Measurements from ENCODE around the gene KIDINS220.

The KIDINS220 gene

DNA sequence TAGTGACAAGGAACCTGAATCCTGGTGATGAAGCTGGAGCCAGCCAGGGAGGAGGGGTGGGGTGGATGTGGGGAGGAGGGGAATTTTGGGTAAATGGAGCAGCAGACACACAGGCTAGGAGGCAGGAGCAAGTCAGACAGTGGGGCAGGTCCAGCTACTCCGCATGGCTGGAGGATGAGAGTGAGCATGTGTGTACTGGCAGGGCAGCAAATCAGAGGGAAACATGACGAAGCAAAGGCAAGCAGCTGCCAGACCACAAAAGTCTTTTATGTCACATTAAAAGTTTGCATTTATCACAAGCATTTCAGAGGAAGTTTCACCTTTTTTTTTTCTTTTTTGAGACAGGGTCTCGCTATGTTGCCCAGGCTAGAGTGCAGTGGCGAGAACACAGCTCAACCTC is 11.9 kb upstream of the KIDINS220 start (continued):
- TF ChIP-seq, protein P1, sequence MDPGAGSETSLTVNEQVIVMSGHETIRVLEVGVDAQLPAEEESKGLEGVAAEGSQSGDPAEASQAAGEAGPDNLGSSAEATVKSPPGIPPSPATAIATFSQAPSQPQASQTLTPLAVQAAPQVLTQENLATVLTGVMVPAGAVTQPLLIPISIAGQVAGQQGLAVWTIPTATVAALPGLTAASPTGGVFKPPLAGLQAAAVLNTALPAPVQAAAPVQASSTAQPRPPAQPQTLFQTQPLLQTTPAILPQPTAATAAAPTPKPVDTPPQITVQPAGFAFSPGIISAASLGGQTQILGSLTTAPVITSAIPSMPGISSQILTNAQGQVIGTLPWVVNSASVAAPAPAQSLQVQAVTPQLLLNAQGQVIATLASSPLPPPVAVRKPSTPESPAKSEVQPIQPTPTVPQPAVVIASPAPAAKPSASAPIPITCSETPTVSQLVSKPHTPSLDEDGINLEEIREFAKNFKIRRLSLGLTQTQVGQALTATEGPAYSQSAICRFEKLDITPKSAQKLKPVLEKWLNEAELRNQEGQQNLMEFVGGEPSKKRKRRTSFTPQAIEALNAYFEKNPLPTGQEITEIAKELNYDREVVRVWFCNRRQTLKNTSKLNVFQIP (CRISPR knock-in tag; IDR thresholded peaks at IDR 0.05; ENCODE audit: borderline replicate concordance, low read depth) = no peak
- TF ChIP-seq ZNF8 (CRISPR knock-in tag; IDR thresholded peaks at IDR 0.05) = no peak
- no peak for TF ChIP-seq CSDC2 (CRISPR knock-in tag; IDR thresholded peaks at IDR 0.05)
- TF ChIP-seq ISL1 (CRISPR knock-in tag; IDR thresholded peaks at IDR 0.05) = no peak

DNA sequence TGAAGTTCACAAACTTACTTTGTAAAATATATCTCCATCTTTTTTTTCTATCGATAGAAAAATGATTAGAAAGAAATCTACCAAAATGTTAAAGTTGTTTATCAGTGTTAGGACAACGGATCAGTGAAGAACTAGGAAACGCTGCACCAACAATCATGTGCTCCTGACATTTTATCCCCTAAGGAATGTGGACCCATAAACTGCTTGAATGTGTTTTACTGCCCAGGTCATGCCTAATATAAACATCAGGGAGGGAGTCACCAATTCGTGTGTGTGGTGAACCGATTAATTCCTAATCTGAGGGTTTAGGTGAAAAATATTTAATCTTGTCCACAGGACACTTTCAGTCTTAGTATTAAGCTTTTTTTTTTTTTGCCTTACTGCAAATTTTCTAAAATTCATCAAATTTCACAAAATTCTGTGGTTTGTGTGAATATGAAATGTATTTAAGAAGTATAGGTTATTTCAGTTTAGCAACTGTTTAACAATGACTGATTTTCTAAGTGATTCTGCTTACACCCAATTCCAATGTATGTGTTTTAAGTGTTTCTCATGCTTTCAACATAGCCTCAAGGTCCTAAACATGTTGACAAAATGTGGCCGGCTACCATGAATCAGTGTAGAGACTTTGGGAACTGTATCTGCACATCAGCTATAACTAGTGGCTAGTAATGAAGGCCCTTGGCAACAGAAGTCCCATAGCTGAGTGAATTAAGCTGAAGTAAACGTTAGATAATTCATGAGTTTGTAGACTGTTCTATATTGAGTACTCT is 11.1 kb upstream of the KIDINS220 start:
- no peak for TF ChIP-seq BACH2 (CRISPR knock-in tag; IDR thresholded peaks at IDR 0.05; ENCODE audit: borderline replicate concordance)
- TF ChIP-seq ZNF565 (CRISPR knock-in tag; conservative IDR thresholded peaks at IDR 0.05; ENCODE audit: low read depth) = no peak
- TF ChIP-seq ZFP3 (CRISPR knock-in tag; IDR thresholded peaks at IDR 0.05) = no peak
- TF ChIP-seq, protein P2, sequence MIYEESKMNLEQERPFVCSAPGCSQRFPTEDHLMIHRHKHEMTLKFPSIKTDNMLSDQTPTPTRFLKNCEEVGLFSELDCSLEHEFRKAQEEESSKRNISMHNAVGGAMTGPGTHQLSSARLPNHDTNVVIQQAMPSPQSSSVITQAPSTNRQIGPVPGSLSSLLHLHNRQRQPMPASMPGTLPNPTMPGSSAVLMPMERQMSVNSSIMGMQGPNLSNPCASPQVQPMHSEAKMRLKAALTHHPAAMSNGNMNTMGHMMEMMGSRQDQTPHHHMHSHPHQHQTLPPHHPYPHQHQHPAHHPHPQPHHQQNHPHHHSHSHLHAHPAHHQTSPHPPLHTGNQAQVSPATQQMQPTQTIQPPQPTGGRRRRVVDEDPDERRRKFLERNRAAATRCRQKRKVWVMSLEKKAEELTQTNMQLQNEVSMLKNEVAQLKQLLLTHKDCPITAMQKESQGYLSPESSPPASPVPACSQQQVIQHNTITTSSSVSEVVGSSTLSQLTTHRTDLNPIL (CRISPR knock-in tag; IDR thresholded peaks at IDR 0.05; ENCODE audit: low read depth) = no peak
- TF ChIP-seq ZC3H10 (CRISPR knock-in tag; IDR thresholded peaks at IDR 0.05) = no peak
- TF ChIP-seq SNAI2 (CRISPR knock-in tag; IDR thresholded peaks at IDR 0.05) = no peak
- no peak for TF ChIP-seq TCF4 (CRISPR knock-in tag; IDR thresholded peaks at IDR 0.05; ENCODE audit: borderline replicate concordance)
- TF ChIP-seq, protein P3, sequence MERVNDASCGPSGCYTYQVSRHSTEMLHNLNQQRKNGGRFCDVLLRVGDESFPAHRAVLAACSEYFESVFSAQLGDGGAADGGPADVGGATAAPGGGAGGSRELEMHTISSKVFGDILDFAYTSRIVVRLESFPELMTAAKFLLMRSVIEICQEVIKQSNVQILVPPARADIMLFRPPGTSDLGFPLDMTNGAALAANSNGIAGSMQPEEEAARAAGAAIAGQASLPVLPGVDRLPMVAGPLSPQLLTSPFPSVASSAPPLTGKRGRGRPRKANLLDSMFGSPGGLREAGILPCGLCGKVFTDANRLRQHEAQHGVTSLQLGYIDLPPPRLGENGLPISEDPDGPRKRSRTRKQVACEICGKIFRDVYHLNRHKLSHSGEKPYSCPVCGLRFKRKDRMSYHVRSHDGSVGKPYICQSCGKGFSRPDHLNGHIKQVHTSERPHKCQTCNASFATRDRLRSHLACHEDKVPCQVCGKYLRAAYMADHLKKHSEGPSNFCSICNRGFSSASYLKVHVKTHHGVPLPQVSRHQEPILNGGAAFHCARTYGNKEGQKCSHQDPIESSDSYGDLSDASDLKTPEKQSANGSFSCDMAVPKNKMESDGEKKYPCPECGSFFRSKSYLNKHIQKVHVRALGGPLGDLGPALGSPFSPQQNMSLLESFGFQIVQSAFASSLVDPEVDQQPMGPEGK (CRISPR knock-in tag; IDR thresholded peaks at IDR 0.05; ENCODE audit: borderline replicate concordance) = no peak
- TF ChIP-seq ZNF8 (CRISPR knock-in tag; IDR thresholded peaks at IDR 0.05) = no peak
- TF ChIP-seq ZFP30 (CRISPR knock-in tag; IDR thresholded peaks at IDR 0.05) = no peak
- no peak for TF ChIP-seq ARNTL (CRISPR knock-in tag; IDR thresholded peaks at IDR 0.05; ENCODE audit: borderline replicate concordance, low read depth)
- ATAC-seq = no peak; the same call in 2 of the 3 replicates

DNA sequence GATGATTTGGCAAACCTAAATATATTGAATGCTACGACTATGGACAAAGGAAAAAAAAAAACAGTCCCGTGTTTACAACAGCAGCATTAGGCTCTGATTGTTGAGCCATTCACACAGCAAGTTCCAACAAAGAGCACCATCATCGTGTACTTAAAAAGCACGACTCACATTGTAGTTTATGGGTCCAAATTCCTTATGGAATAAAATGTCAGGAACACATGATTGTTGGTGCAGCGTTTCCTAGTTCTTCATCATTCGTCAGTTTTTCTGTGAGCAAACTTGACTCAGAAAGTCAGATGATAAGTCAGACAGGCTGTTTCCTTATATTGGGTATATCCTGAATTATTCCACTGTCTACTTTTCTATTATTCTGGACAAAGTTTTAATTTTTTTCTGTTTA is 10.0 kb upstream of the KIDINS220 start:
- no peak for TF ChIP-seq ZC3H10 (CRISPR knock-in tag; IDR thresholded peaks at IDR 0.05)
- no peak for TF ChIP-seq TOX (CRISPR knock-in tag; IDR thresholded peaks at IDR 0.05; ENCODE audit: borderline replicate concordance)
- TF ChIP-seq ZNF8 (CRISPR knock-in tag; IDR thresholded peaks at IDR 0.05) = no peak
- TF ChIP-seq, protein P4, sequence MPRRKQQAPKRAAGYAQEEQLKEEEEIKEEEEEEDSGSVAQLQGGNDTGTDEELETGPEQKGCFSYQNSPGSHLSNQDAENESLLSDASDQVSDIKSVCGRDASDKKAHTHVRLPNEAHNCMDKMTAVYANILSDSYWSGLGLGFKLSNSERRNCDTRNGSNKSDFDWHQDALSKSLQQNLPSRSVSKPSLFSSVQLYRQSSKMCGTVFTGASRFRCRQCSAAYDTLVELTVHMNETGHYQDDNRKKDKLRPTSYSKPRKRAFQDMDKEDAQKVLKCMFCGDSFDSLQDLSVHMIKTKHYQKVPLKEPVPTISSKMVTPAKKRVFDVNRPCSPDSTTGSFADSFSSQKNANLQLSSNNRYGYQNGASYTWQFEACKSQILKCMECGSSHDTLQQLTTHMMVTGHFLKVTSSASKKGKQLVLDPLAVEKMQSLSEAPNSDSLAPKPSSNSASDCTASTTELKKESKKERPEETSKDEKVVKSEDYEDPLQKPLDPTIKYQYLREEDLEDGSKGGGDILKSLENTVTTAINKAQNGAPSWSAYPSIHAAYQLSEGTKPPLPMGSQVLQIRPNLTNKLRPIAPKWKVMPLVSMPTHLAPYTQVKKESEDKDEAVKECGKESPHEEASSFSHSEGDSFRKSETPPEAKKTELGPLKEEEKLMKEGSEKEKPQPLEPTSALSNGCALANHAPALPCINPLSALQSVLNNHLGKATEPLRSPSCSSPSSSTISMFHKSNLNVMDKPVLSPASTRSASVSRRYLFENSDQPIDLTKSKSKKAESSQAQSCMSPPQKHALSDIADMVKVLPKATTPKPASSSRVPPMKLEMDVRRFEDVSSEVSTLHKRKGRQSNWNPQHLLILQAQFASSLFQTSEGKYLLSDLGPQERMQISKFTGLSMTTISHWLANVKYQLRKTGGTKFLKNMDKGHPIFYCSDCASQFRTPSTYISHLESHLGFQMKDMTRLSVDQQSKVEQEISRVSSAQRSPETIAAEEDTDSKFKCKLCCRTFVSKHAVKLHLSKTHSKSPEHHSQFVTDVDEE (CRISPR knock-in tag; IDR thresholded peaks at IDR 0.05) = no peak
- TF ChIP-seq, protein P1 (CRISPR knock-in tag; IDR thresholded peaks at IDR 0.05; ENCODE audit: borderline replicate concordance, low read depth) = no peak
- TF ChIP-seq PPARA (CRISPR knock-in tag; IDR thresholded peaks at IDR 0.05; ENCODE audit: borderline replicate concordance) = no peak
- no peak for TF ChIP-seq ZNF565 (CRISPR knock-in tag; conservative IDR thresholded peaks at IDR 0.05; ENCODE audit: low read depth)
- no peak for TF ChIP-seq OSR1 (CRISPR knock-in tag; IDR thresholded peaks at IDR 0.05)
- TF ChIP-seq GLIS3 (CRISPR knock-in tag; IDR thresholded peaks at IDR 0.05) = no peak
- TF ChIP-seq CSDC2 (CRISPR knock-in tag; IDR thresholded peaks at IDR 0.05) = no peak
- no peak for TF ChIP-seq ARNTL (CRISPR knock-in tag; IDR thresholded peaks at IDR 0.05; ENCODE audit: borderline replicate concordance, low read depth)
- TF ChIP-seq, protein P2 (CRISPR knock-in tag; IDR thresholded peaks at IDR 0.05; ENCODE audit: low read depth) = no peak
- ATAC-seq = no peak
